ENCODE data around the gene RASAL1.

DNA sequence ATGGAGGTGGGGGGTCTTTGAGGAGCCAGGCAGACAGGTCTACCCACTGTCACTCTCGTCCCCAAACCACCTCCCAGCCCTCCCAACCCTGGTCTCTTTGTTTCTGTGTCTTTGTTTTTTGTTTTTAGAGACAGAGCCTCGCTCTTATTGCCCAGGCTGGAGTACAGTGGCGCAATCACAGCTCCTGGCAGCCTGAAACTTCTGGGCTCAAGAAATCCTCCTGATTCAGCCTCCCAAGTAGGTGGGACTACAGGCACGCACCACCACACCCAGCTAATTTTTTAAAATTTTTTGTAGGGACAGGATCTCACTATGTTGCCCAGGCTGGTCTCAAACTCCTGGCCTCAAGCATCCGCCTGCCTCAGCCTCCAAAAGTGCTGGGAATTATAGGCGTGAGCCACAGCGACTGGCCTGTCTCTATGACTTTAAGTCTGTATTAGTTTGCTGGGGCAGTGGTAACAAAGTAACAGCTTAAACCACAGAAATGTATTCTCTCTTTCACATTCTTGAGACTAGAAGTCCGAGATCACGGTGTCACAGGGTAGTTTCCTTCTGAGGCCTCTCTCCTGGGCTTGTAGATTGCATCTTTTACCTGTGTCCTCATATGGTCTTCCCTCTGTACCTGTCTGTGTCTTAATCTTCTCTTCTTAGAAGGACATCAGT lies 52.9 kb downstream of the RASAL1 start:
- TF ChIP-seq GATA3 (IDR thresholded peaks at IDR 0.05; ENCODE audit: low read depth, low read length), result no peak
- TF ChIP-seq GATA2 (IDR thresholded peaks at IDR 0.05; ENCODE audit: low read depth, low read length), result no peak

Data from SH-SY5Y (cell line).